Measurements from ENCODE around the gene FGF5.

DNA sequence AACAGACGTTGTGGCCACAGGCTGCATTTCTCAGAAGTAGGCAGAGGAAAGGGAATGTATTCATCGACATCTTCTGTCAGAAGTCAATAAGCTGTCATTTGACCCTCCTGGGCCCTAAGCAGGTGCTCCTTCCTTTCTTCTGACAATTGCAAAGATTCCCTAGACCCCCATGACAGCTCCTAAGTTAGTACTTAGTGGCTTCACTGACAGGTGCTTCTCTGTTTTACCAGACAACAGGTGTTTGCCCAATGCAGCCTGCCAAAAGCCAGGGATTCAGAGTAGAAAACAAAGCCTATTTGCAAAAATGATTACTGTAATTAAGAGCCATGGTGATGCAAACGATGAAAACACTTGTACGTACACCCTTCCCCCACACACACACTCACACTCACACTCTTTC, 7.5 kb upstream of the FGF5 start:
- TF ChIP-seq, protein P1, sequence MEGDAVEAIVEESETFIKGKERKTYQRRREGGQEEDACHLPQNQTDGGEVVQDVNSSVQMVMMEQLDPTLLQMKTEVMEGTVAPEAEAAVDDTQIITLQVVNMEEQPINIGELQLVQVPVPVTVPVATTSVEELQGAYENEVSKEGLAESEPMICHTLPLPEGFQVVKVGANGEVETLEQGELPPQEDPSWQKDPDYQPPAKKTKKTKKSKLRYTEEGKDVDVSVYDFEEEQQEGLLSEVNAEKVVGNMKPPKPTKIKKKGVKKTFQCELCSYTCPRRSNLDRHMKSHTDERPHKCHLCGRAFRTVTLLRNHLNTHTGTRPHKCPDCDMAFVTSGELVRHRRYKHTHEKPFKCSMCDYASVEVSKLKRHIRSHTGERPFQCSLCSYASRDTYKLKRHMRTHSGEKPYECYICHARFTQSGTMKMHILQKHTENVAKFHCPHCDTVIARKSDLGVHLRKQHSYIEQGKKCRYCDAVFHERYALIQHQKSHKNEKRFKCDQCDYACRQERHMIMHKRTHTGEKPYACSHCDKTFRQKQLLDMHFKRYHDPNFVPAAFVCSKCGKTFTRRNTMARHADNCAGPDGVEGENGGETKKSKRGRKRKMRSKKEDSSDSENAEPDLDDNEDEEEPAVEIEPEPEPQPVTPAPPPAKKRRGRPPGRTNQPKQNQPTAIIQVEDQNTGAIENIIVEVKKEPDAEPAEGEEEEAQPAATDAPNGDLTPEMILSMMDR (IDR thresholded peaks at IDR 0.05; ENCODE audit: insufficient read depth, low read depth, low read length), result no peak
- TF ChIP-seq EZH2 (IDR thresholded peaks at IDR 0.05; ENCODE audit: insufficient read depth, low read length), result no peak

Data from astrocyte (in vitro differentiated cells and primary cell).